Stimulated activated naive CD4-positive, alpha-beta T cell treated with Interleukin-2 at 50 U/mL for 16 hours (primary cell): Measurements from ENCODE around the gene STAG2.

ENCODE experiments used
- DNase-seq: peaks from one replicate; lab custom pipeline; 2025; lab: John Stamatoyannopoulos, UW

STAG2 gene

GRCh38 chrX:123975180-123975579, 13.7 kb downstream of the STAG2 start:
- no peak for DNase-seq

- DNase-seq, result no peak
Measured at GRCh38 chrX:123976706-123977316, 15.3 kb downstream of the STAG2 start.

GRCh38 chrX:123983240-123983639, 21.7 kb downstream of the STAG2 start:
- DNase-seq, result no peak

GRCh38 chrX:123986377-123986776, 24.9 kb downstream of the STAG2 start:
- no peak for DNase-seq

GRCh38 chrX:123988423-123989111, 27.1 kb downstream of the STAG2 start:
- DNase-seq, result no peak

- DNase-seq, result no peak
Measured at GRCh38 chrX:123989235-123989634, 27.7 kb downstream of the STAG2 start.

- no peak for DNase-seq
Measured at GRCh38 chrX:123990169-123990568, 28.7 kb downstream of the STAG2 start.

GRCh38 chrX:123990602-123991001, 29.1 kb downstream of the STAG2 start:
- no peak for DNase-seq

GRCh38 chrX:123993326-123993725, 31.8 kb downstream of the STAG2 start:
- no peak for DNase-seq

- DNase-seq, result no peak
Measured at GRCh38 chrX:123993904-123994635, 32.6 kb downstream of the STAG2 start.

GRCh38 chrX:123994730-123995129, 33.2 kb downstream of the STAG2 start:
- no peak for DNase-seq

GRCh38 chrX:124001581-124001980, 40.1 kb downstream of the STAG2 start:
- no peak for DNase-seq

GRCh38 chrX:124005228-124005627, 43.7 kb downstream of the STAG2 start:
- DNase-seq, result no peak

GRCh38 chrX:124010157-124010556, 48.7 kb downstream of the STAG2 start:
- DNase-seq, result no peak

GRCh38 chrX:124010566-124010965, 49.1 kb downstream of the STAG2 start:
- no peak for DNase-seq

GRCh38 chrX:124015721-124016120, 54.2 kb downstream of the STAG2 start:
- DNase-seq, result no peak

- DNase-seq, result no peak
Measured at GRCh38 chrX:124016825-124017224, 55.3 kb downstream of the STAG2 start.

- DNase-seq, result no peak
Measured at GRCh38 chrX:124018023-124018422, 56.5 kb downstream of the STAG2 start.

GRCh38 chrX:124023838-124024238, 62.3 kb downstream of the STAG2 start:
- DNase-seq, result no peak

- DNase-seq, result no peak
Measured at GRCh38 chrX:124026529-124026928, 65.0 kb downstream of the STAG2 start.

- DNase-seq, result no peak
Measured at GRCh38 chrX:124028182-124028581, 66.7 kb downstream of the STAG2 start.

GRCh38 chrX:124030520-124030919, 69.0 kb downstream of the STAG2 start:
- no peak for DNase-seq

GRCh38 chrX:124033821-124034220, 72.3 kb downstream of the STAG2 start:
- no peak for DNase-seq
